ENCODE measurements around the gene STXBP5L.

Gene STXBP5L

GRCh38 chr3:121018917-121019321 is 110.9 kb downstream of the STXBP5L start:
- Histone ChIP-seq H3K27me3 (ENCODE audit: insufficient read depth, low read length) (no peaks in the 10 kb centered on the region), H3K4me2 (ENCODE audit: low read length) (no peak overlapping the region), H3K9me3 (ENCODE audit: low read length) (no peaks in the 10 kb centered on the region), H4K20me1 (ENCODE audit: insufficient read depth, low read length) (no peaks in the 10 kb centered on the region), H3K36me3 (ENCODE audit: insufficient read depth, low read length) (no peaks in the 10 kb centered on the region), H2AFZ (ENCODE audit: low read length) (no peak overlapping the region), H3K27ac (ENCODE audit: low read depth, low read length, poor library complexity, severe bottlenecking) (no peak overlapping the region), H3K9me2 (ENCODE audit: low read depth, low read length) (no peaks in the 10 kb centered on the region), H3K79me2 (ENCODE audit: insufficient read depth, low read length) (no peaks in the 10 kb centered on the region), H3K4me1 (ENCODE audit: insufficient read depth, low read length, severe bottlenecking) (no peaks in the 10 kb centered on the region), H3F3A (ENCODE audit: insufficient read depth, low read length) (no peaks in the 10 kb centered on the region), H3K9ac (ENCODE audit: low read length) (no peak overlapping the region), H3K4me3 (ENCODE audit: low read depth, low read length, poor library complexity, severe bottlenecking) (no peak overlapping the region)
- TF ChIP-seq CTCF (IDR thresholded peaks at IDR 0.05; ENCODE audit: low read length) (no peak), EZH2 (IDR thresholded peaks at IDR 0.05; ENCODE audit: borderline replicate concordance, low read length) (no peak)

GRCh38 chr3:121063628-121064027 is 155.6 kb downstream of the STXBP5L start:
- H3K27me3 ChIP-seq (ENCODE audit: insufficient read depth, low read length): no peaks in the 10 kb centered on the region
- H3K27ac ChIP-seq (ENCODE audit: low read depth, low read length, poor library complexity, severe bottlenecking): no peak overlapping the region
- no peaks in the 10 kb centered on the region for H3K36me3 ChIP-seq (ENCODE audit: insufficient read depth, low read length)
- no peak overlapping the region for H3K4me3 ChIP-seq (ENCODE audit: low read depth, low read length, poor library complexity, severe bottlenecking)
- H3K4me2 ChIP-seq (ENCODE audit: low read length): no peak overlapping the region
- no peaks in the 10 kb centered on the region for H3K9me3 ChIP-seq (ENCODE audit: low read length)
- no peak for TF ChIP-seq EZH2 (IDR thresholded peaks at IDR 0.05; ENCODE audit: borderline replicate concordance, low read length)
- no peak for TF ChIP-seq CTCF (IDR thresholded peaks at IDR 0.05; ENCODE audit: low read length)
- no peaks in the 10 kb centered on the region for H3K9me2 ChIP-seq (ENCODE audit: low read depth, low read length)
- no peaks in the 10 kb centered on the region for H4K20me1 ChIP-seq (ENCODE audit: insufficient read depth, low read length)
- H3K4me1 ChIP-seq (ENCODE audit: insufficient read depth, low read length, severe bottlenecking): no peaks in the 10 kb centered on the region
- no peak overlapping the region for H2AFZ ChIP-seq (ENCODE audit: low read length)
- H3K9ac ChIP-seq (ENCODE audit: low read length): no peak overlapping the region
- no peaks in the 10 kb centered on the region for H3K79me2 ChIP-seq (ENCODE audit: insufficient read depth, low read length)
- H3F3A ChIP-seq (ENCODE audit: insufficient read depth, low read length): no peaks in the 10 kb centered on the region

- no peak overlapping the region for H3K4me3 ChIP-seq (ENCODE audit: low read depth, low read length, poor library complexity, severe bottlenecking)
- TF ChIP-seq EZH2 (IDR thresholded peaks at IDR 0.05; ENCODE audit: borderline replicate concordance, low read length): no peak
- H3K4me2 ChIP-seq (ENCODE audit: low read length): no peak overlapping the region
- no peak overlapping the region for H3K27ac ChIP-seq (ENCODE audit: low read depth, low read length, poor library complexity, severe bottlenecking)
- no peaks in the 10 kb centered on the region for H3K4me1 ChIP-seq (ENCODE audit: insufficient read depth, low read length, severe bottlenecking)
- H2AFZ ChIP-seq (ENCODE audit: low read length): no peak overlapping the region
- no peaks in the 10 kb centered on the region for H3K36me3 ChIP-seq (ENCODE audit: insufficient read depth, low read length)
- no peaks in the 10 kb centered on the region for H3K27me3 ChIP-seq (ENCODE audit: insufficient read depth, low read length)
- no peaks in the 10 kb centered on the region for H3F3A ChIP-seq (ENCODE audit: insufficient read depth, low read length)
- H3K9ac ChIP-seq (ENCODE audit: low read length): no peak overlapping the region
- no peaks in the 10 kb centered on the region for H4K20me1 ChIP-seq (ENCODE audit: insufficient read depth, low read length)
- no peaks in the 10 kb centered on the region for H3K9me3 ChIP-seq (ENCODE audit: low read length)
- H3K79me2 ChIP-seq (ENCODE audit: insufficient read depth, low read length): no peaks in the 10 kb centered on the region
- no peaks in the 10 kb centered on the region for H3K9me2 ChIP-seq (ENCODE audit: low read depth, low read length)
Observed at GRCh38 chr3:121064121-121064520, 156.1 kb downstream of the STXBP5L start.

- TF ChIP-seq CTCF (IDR thresholded peaks at IDR 0.05; ENCODE audit: low read length): no peak
- no peak for TF ChIP-seq EZH2 (IDR thresholded peaks at IDR 0.05; ENCODE audit: borderline replicate concordance, low read length)
- no peak overlapping the region for H3K27ac ChIP-seq (ENCODE audit: low read depth, low read length, poor library complexity, severe bottlenecking)
- H3K9me3 ChIP-seq (ENCODE audit: low read length): no peaks in the 10 kb centered on the region
- H3K36me3 ChIP-seq (ENCODE audit: insufficient read depth, low read length): no peaks in the 10 kb centered on the region
- H3K27me3 ChIP-seq (ENCODE audit: insufficient read depth, low read length): no peaks in the 10 kb centered on the region
- no peak overlapping the region for H2AFZ ChIP-seq (ENCODE audit: low read length)
- H3K4me3 ChIP-seq (ENCODE audit: low read depth, low read length, poor library complexity, severe bottlenecking): no peak overlapping the region
- H4K20me1 ChIP-seq (ENCODE audit: insufficient read depth, low read length): no peaks in the 10 kb centered on the region
- H3K4me1 ChIP-seq (ENCODE audit: insufficient read depth, low read length, severe bottlenecking): no peaks in the 10 kb centered on the region
- no peaks in the 10 kb centered on the region for H3F3A ChIP-seq (ENCODE audit: insufficient read depth, low read length)
- no peak overlapping the region for H3K4me2 ChIP-seq (ENCODE audit: low read length)
- no peaks in the 10 kb centered on the region for H3K79me2 ChIP-seq (ENCODE audit: insufficient read depth, low read length)
- H3K9ac ChIP-seq (ENCODE audit: low read length): no peak overlapping the region
- no peaks in the 10 kb centered on the region for H3K9me2 ChIP-seq (ENCODE audit: low read depth, low read length)
Observed at GRCh38 chr3:121072133-121072532, 164.1 kb downstream of the STXBP5L start.
